Measurements from ENCODE around the gene HOXA10. TPM values are rescaled to one million over a fixed set of nuclear protein-coding genes. Genes with fewer than 3 reads are reported as not detected.
A peak's percentile ranks its signal among the peaks of the same experiment; 100 is the strongest.

HOXA10 gene
- total RNA-seq, 3 donors from 2014 or later = 2.3 to 21.1 (median 5.2) TPM

DNA sequence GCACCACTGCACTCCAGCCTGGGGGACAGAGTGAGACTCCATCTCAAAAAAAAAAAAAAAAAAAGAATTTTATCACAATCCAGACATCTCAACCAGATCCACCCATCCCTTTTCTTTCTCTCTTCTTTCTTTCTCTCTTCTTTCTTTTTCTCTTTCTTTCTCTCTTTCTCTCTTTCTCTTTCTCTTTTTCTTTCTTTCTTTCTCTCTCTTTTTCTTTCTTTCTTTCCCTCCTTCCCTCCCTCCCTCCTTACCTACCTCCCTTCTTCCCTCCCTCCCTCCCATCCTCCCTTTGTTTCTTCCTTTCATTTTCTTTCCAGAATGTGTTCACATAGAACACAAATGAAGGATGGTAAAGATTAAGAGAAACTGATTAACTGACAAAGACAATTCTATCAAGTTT, 43.8 kb upstream of the HOXA10 start:
- peaks cover 0 to 61% of the 10 kb centered on the region in 2 donors for H3K27me3 ChIP-seq
- H3K4me3 ChIP-seq = no peak overlapping the region
- H3K4me1 ChIP-seq = no peaks in the 10 kb centered on the region
- no peak for DNase-seq (ENCODE audit: low spot score in 2 of 2)
- TF ChIP-seq, protein P1, sequence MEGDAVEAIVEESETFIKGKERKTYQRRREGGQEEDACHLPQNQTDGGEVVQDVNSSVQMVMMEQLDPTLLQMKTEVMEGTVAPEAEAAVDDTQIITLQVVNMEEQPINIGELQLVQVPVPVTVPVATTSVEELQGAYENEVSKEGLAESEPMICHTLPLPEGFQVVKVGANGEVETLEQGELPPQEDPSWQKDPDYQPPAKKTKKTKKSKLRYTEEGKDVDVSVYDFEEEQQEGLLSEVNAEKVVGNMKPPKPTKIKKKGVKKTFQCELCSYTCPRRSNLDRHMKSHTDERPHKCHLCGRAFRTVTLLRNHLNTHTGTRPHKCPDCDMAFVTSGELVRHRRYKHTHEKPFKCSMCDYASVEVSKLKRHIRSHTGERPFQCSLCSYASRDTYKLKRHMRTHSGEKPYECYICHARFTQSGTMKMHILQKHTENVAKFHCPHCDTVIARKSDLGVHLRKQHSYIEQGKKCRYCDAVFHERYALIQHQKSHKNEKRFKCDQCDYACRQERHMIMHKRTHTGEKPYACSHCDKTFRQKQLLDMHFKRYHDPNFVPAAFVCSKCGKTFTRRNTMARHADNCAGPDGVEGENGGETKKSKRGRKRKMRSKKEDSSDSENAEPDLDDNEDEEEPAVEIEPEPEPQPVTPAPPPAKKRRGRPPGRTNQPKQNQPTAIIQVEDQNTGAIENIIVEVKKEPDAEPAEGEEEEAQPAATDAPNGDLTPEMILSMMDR (IDR thresholded peaks at IDR 0.05) = no peak
- TF ChIP-seq POLR2A (IDR thresholded peaks at IDR 0.05) (no peak), POLR2AphosphoS5 (IDR thresholded peaks at IDR 0.05) (no peak)
- no peaks in the 10 kb centered on the region for H3K36me3 ChIP-seq
- H3K9me3 ChIP-seq = no peaks in the 10 kb centered on the region
- H3K27ac ChIP-seq = no peak overlapping the region
- intact Hi-C loops (cut with DNase I; ENCODE audit: low total_unique reads) = no loop called here

DNA sequence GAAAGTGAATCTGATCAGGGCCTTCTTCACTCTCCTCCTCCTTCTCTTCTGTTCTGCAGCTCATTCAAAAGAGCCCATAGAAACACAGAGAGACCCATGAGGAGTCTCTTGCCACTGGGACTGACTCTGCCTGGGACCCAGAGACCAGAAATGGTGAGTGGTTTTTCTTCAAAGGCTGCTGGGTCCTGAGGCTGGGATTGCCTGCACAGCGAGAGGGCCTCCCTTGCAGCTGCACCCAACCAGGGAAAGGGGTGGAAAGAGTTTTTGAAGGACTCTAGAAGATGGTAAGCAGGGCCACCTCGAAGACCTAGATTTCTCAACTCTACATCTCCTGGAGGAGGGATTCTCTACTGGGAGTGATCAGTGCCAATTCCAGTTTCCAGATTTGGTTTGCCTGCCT, 41.2 kb upstream of the HOXA10 start:
- Histone ChIP-seq H3K27me3 (peaks cover 0 to 64% of the 10 kb centered on the region in 2 donors), H3K36me3 (no peaks in the 10 kb centered on the region), H3K4me3 (no peak overlapping the region), H3K4me1 (no peaks in the 10 kb centered on the region), H3K27ac (no peak overlapping the region), H3K9me3 (no peaks in the 10 kb centered on the region)
- DNase-seq (ENCODE audit: low spot score in 2 of 2) = no peak
- intact Hi-C loops (cut with DNase I; ENCODE audit: low total_unique reads) = no loop called here
- TF ChIP-seq, protein P1 (IDR thresholded peaks at IDR 0.05) = no peak
- no peak for TF ChIP-seq POLR2AphosphoS5 (IDR thresholded peaks at IDR 0.05)
- TF ChIP-seq POLR2A (IDR thresholded peaks at IDR 0.05) = no peak

DNA sequence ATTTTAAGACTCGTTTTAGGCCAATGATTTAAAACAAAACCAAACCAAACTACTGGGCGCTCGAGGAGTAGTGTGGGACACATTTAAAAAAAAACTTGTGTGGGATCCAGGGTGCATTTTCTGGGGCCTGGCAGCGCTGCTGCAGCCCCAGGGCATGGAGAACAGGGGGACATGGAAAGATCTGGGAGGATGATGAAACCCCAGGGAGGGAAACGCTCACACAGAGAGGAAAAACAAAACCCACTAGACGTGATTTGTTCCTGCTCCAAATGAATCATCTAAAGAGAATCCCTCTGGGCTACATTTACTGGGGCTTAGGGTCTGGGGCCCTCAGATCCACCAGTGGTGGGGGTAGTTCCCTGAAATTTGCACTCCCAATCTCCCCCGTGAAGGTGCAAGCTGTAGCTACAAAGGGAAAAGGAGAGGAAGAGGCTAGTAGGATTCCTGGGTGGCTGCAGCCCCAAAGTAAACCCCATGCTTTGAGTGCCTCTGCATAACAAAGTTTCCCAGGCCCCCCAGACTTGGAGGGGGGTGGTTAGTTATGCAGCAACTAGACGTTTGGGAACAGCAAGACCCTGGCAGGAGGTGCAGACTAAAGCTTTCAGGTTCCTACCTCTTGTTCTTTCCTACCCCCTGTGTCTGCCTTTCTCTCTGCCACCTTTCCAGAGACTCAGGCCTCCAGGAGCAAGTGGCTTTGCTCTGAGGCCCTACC, 40.3 kb upstream of the HOXA10 start:
- H3K27me3 ChIP-seq = peaks cover 0 to 64% of the 10 kb centered on the region in 2 donors
- no peak for DNase-seq (ENCODE audit: low spot score in 2 of 2)

DNA sequence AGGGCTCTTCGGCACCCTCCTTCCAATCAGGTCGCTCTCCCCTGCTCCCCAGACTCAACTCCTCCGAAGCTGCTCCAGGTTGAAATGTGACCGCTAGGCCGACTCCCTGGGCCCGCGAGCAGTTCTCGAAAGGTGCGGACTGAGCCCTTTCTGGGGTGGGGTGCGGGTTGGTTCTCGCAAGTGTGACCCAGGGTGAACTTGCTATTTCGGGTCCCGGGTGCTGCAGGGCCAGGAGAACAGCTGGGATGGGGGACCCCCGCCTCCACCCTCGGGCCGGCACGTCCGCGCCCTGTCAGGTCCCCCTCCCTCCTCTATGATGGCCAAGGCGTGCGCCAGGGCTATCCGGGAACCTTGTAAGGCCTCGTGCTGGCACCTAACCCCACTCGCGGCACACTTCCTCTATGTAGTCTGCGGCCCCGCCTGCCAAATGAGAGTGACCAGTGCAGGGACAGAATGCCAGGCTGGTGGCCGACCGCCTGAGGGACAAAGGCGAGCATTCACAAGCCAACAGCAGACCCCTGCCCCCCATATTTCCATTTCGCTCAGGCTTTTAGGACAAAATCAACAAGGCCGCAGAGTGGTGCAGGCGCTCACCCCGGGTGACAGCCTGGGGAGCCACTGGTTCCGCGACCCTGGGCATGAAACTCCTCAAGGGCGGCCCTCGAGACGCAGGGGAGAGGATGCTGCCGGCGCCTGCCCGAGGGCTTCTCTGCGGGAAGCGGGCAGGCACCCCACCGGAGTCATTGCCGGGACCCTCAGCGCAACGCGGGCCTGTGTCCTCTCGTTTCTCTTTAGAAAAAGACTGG, 39.5 kb upstream of the HOXA10 start:
- no peaks in the 10 kb centered on the region for H3K36me3 ChIP-seq
- intact Hi-C loops (cut with DNase I; ENCODE audit: low total_unique reads) = no loop called here
- no peaks in the 10 kb centered on the region for H3K9me3 ChIP-seq
- H3K27me3 ChIP-seq = peaks cover 0 to 64% of the 10 kb centered on the region in 2 donors
- H3K27ac ChIP-seq = no peak overlapping the region
- TF ChIP-seq POLR2AphosphoS5 (IDR thresholded peaks at IDR 0.05) (no peak), POLR2A (IDR thresholded peaks at IDR 0.05) (no peak)
- TF ChIP-seq, protein P1 (IDR thresholded peaks at IDR 0.05) = no peak
- no peak for DNase-seq (ENCODE audit: low spot score in 2 of 2)
- H3K4me1 ChIP-seq = no peaks in the 10 kb centered on the region
- peak overlapping the region in 1 of 3 donors; percentile 30 for H3K4me3 ChIP-seq

More for the DNA sequence above, 40.3 kb upstream of the HOXA10 start:
- TF ChIP-seq, protein P1 (IDR thresholded peaks at IDR 0.05) = no peak
- TF ChIP-seq POLR2A (IDR thresholded peaks at IDR 0.05) (no peak), POLR2AphosphoS5 (IDR thresholded peaks at IDR 0.05) (no peak)
- intact Hi-C loops (cut with DNase I; ENCODE audit: low total_unique reads) = no loop called here
- H3K27ac ChIP-seq = no peak overlapping the region
- no peaks in the 10 kb centered on the region for H3K36me3 ChIP-seq
- H3K4me3 ChIP-seq = no peak overlapping the region
- H3K9me3 ChIP-seq = no peaks in the 10 kb centered on the region
- H3K4me1 ChIP-seq = no peaks in the 10 kb centered on the region

Measured in breast epithelium (tissue), 4 donors.